PFSK-1 (cell line): ENCODE results near the gene ERCC1.

Experiments
- FOXP2 ChIP-seq: optimal IDR thresholded peaks from 2 replicates; pipeline ENCODE3; 2011; ENCODE audit warnings: borderline replicate concordance, control low read depth, inconsistent platforms; ENCODE audit not compliant: insufficient read depth; ENCODE audit errors: extremely low read length, extremely low read depth
- POLR2AphosphoS5 ChIP-seq: IDR thresholded peaks from 2 replicates; pipeline ENCODE4 v1.6.1; 2012; ENCODE audit warnings: low read depth, mild to moderate bottlenecking, control low read depth, low read length, moderate library complexity
- REST ChIP-seq, 2 experiments: IDR thresholded peaks; 2 replicates each; pipeline versions ENCODE4 v1.6.1 to v1.8.0; 2011 to 2012; ENCODE audit warnings: low read depth in 2 of 2, low read length in 2 of 2, control low read depth in 1 of 2, inconsistent platforms in 1 of 2, mild to moderate bottlenecking in 1 of 2, moderate library complexity in 1 of 2; ENCODE audit not compliant: insufficient read depth in 1 of 2
- SIN3A ChIP-seq: IDR thresholded peaks from 2 replicates; pipeline ENCODE4 v1.6.1; 2012; ENCODE audit warnings: mild to moderate bottlenecking, low read length, moderate library complexity, borderline replicate concordance; ENCODE audit not compliant: insufficient read depth
- TAF1 ChIP-seq: IDR thresholded peaks from 2 replicates; pipeline ENCODE4 v1.6.1; 2012; ENCODE audit warnings: low read length, control low read depth, borderline replicate concordance; ENCODE audit not compliant: insufficient read depth

The ERCC1 gene

GRCh38 chr19:45464852-45465441, 41.2 kb upstream of the ERCC1 start:
- TF ChIP-seq FOXP2, result no peak
- no peak for TF ChIP-seq POLR2AphosphoS5
- TF ChIP-seq SIN3A, result no peak
- no peak for TF ChIP-seq REST (IDR thresholded peaks at IDR 0.05; ENCODE audit: insufficient read depth in 1 of 2, low read depth in 2 of 2, low read length in 2 of 2)

GRCh38 chr19:45464274-45464673, 40.6 kb upstream of the ERCC1 start:
- TF ChIP-seq POLR2AphosphoS5, result no peak
- TF ChIP-seq REST (IDR thresholded peaks at IDR 0.05; ENCODE audit: insufficient read depth in 1 of 2, low read depth in 2 of 2, low read length in 2 of 2), result no peak

- TF ChIP-seq POLR2AphosphoS5 (no peak), REST (IDR thresholded peaks at IDR 0.05; ENCODE audit: insufficient read depth in 1 of 2, low read depth in 2 of 2, low read length in 2 of 2) (no peak), FOXP2 (no peak), SIN3A (no peak), TAF1 (no peak)
Measured at GRCh38 chr19:45463241-45463640, 39.5 kb upstream of the ERCC1 start.

GRCh38 chr19:45462174-45462573, 38.5 kb upstream of the ERCC1 start:
- TF ChIP-seq REST (IDR thresholded peaks at IDR 0.05; ENCODE audit: insufficient read depth in 1 of 2, low read depth in 2 of 2, low read length in 2 of 2) (no peak), POLR2AphosphoS5 (no peak), TAF1 (no peak)

GRCh38 chr19:45460807-45461347, 37.2 kb upstream of the ERCC1 start:
- TF ChIP-seq SIN3A (no peak), POLR2AphosphoS5 (no peak), FOXP2 (no peak), REST (IDR thresholded peaks at IDR 0.05; ENCODE audit: insufficient read depth in 1 of 2, low read depth in 2 of 2, low read length in 2 of 2) (no peak), TAF1 (no peak)
